ENCODE measurements around the gene MARCHF6.
"Not testable (repeated sequence)": the region's sequence is repeated elsewhere in the genome, so short reads cannot be mapped to it uniquely, and the experiment has no call there.

MARCHF6 gene

DNA sequence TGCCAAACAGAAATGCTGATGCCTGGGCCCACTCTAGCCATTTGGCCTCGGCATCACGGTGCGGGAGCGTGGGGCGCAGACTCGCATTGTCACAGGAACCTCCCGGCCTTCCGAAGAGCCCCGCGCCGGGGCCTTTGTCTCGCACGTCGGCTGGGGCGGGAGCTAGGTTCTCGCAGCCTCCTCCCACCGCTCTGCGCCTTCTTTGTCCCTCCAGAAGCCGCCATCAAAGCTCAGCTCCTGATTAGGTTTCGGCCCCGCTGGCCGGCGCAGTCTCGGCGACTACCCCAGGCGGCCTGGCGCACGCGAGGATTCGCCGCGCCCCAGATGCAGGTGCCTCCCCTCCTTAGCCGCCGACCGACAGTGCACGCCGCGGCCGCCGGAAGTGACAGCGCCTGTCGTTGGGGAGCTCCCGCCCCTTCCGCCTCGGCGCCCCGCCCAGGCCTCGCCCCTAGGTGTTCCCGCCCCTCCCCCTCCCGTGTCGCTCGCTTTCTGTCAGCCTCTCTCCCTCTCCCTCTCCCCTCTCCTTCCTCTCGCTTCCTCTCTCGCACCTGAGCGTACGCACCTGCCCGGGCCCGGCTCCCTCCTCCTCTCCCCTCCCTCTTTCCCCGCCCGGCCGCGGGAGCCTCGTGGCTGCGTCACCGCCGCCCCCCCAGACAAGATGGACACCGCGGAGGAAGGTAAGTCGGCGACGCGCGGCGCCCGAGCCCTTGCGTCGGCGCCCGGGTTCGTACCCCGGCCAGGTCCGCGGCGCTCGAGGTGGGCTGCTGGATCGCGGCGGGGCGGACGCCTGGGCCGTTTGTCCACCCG is at the start of gene MARCHF6:
Gene MARCHF6 (plus strand): TSS at position 455 of the 807 bp plus-strand sequence. CDS start 204 bp downstream, at position 659.
- peak; percentile 92 to 95 (median 94) for DNase-seq (ENCODE audit: low read depth in 4 of 4, low spot score in 1 of 4)

GRCh38 chr5:10303699-10304170 is 49.8 kb upstream of the MARCHF6 start:
- DNase-seq (ENCODE audit: low read depth in 4 of 4, low spot score in 1 of 4) = no peak

DNA sequence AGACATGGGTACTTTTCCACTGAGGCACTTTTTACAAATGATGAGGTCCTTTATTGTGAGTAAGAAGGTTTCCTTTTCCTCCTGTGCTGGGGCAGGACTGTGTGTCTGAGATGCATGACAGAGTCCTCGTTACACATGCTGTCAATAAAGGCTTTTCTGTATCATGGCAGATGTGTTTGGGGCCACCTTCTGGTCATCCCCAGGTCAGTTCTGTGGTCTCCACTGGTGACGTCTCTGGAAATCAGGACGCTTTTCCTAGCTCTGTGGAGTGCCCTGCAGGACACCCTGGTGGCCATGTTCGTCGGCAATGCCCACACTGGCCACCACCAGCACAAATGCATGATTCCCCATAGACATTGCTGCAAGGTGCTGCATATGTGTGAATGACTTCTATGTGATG is 48.6 kb upstream of the MARCHF6 start:
- no peak for DNase-seq (ENCODE audit: low read depth in 4 of 4, low spot score in 1 of 4)

DNA sequence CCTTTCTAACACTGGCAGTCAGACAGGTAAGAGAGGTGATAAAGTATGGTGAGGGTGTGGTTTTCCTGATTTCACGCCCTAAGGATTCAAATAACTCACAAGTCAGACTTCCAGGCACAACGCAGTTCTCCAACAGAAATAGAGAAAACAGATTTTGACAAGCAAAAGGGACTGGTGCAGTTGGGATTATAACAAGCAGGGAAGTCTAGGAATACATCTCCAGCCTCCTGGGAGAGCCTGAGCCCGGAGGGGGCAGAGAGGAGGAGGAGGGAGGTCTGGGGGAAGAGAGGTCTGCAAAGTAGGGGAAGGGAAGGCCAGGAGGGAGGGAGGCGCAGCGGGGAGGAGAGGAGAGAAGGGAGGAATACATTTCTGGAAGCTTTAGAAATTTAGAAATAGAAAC is 47.4 kb upstream of the MARCHF6 start:
- no peak for DNase-seq (ENCODE audit: low read depth in 4 of 4, low spot score in 1 of 4)

DNA sequence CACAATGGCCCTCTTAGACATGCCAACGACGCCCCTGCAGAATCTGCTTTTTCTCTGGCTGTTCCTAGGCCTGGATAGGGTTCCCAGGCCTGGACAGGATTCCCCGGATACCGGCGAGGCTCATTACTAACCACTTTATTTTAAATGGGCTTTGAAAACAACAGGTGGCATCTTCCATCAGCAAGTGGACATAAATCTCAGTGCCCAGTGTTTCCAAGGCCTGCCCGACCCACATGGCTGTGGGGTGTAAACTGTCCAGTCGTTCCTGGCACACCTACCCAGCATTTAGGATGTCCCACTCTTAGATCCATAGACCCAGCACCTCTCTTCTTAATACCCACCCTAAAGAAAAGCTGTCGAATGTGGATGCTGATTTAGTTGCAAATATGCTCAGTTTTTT is 46.7 kb upstream of the MARCHF6 start:
- DNase-seq (ENCODE audit: low read depth in 4 of 4, low spot score in 1 of 4) = no peak

- peak in 2 of 4 experiments; percentile 6 to 17 for DNase-seq (ENCODE audit: low read depth in 4 of 4, low spot score in 1 of 4)
Measured at GRCh38 chr5:10307206-10308148, 46.0 kb upstream of the MARCHF6 start, which contains the start of gene CMBL. CMBL (minus strand) TSS chr5:10307902; CDS start chr5:10290762, 17,140 bp downstream.

DNA sequence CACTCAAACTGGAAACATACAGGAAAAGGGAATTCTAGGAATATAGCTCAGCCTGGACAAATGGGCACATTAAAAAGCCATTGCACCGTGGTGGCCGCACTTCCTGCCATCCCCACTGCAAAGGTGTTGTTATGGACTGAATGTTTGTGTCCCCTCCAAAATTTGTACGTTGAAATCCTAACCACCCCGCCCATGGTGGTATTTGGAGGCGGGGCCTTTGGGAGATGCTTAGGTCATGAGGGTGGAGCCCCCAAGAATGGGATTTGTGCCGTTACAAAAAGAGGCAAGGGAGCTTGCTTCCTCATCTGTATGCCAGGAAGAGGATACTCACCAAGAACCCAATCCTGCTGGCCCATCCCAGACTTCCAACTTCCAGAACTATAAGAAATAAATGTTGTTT is 44.7 kb upstream of the MARCHF6 start:
- DNase-seq (ENCODE audit: low read depth in 4 of 4, low spot score in 1 of 4) = no peak

GRCh38 chr5:10310066-10310779 is 43.3 kb upstream of the MARCHF6 start:
- DNase-seq (ENCODE audit: low read depth in 4 of 4, low spot score in 1 of 4) = no peak

DNA sequence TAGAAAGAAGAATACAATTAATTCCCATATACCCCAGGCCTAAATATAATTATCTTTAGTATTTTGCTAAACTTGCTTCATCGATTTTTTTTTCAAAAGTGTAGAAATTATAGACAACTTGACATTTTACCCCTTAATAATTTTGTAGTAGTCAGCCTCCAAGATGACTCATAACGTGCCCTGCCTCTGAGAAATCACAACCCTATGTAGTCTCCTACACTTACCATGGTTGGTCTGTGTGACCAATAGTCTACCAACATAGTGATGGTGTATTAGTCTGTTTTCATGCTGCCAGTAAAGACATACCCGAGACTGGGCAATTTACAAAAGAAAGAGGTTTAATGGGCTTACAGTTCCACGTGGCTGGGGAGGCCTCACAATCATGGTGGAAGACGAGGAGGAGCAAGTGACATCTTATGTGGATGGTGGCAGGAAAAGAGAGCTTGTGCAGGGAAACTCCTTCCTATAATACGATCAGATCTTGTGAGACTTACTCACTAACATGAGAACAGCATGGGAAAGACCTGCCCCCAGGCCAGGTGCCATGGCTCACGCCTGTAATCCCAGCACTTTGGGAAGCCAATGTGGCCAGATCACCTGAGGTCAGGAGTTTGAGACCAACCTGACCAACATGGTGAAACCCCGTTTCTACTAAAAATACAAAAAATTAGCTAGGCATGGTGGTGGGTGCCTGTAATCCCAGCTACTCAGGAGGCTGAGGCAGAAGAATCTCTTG is 42.5 kb upstream of the MARCHF6 start:
- not testable (repeated sequence) for DNase-seq (ENCODE audit: low read depth in 4 of 4, low spot score in 1 of 4)

- DNase-seq (ENCODE audit: low read depth in 4 of 4, low spot score in 1 of 4) = no peak
Measured at GRCh38 chr5:10311595-10312425, 41.7 kb upstream of the MARCHF6 start.

GRCh38 chr5:10315201-10315600 is 38.3 kb upstream of the MARCHF6 start:
- DNase-seq (ENCODE audit: low read depth in 4 of 4, low spot score in 1 of 4) = no peak

DNA sequence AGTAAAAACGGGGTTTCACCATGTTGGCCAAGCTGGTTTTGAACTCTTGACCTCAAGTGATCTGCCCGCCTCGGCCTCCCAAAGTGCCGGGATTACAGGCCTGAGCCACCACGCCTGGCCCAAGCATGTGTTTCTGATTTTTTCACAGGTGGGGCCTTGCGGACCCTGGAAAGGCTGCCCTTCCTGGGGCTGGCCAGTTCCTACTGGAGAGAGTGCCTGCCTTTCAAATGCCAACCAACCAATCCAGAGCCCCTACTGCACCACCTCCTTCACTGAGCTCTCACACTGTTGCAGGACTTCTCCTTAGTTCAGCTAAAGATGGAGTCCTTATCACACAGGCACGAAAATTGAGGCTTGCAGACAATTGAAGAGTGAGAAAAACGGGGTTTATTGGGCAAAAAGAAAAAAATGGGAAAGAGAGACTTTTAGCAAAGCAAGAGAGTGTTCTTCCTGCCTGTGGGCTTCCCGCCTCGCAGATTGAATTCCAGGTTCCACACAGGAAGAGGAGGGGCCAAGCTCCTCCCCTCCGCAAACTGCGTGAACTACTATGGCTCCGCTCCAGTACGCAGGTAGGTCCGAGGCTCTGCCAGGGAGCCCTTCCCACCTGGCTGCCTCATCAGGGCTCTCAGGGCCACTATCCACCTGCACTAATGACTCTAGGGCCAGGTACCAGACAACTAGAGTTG is 37.5 kb upstream of the MARCHF6 start:
- DNase-seq (ENCODE audit: low read depth in 4 of 4, low spot score in 1 of 4) = no peak

- DNase-seq (ENCODE audit: low read depth in 4 of 4, low spot score in 1 of 4) = no peak
Measured at GRCh38 chr5:10317825-10318682, 35.4 kb upstream of the MARCHF6 start.

DNA sequence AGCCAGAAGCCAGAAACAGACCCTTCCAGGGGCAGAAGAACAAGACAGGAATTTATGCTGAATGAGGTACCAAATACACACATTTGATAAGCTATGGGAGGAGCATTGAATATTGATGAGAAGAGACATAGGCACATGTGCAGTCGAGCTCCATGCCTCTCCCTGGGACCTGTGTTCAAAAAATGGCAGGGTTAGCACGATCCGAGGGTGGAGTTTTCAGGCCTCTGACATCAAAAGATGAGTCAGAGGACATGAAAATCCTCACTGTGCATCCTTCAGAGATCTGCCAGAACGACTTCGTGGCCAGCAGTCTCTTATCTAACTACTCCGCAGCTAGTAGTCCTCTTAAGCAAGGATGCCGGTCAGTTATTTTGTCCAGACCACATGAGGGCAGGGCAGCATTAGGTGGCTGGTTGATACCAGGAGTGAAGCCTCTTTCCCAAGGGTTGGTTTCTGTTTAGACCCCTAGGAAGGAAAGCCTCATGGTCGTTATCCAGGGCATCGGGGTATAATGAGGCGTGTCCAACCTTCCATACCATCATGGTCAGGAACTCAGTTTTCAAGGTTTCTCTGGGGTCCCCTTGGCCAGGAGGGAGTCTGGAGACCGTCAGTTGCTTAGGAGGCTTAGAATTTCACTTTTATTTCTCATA is 34.2 kb upstream of the MARCHF6 start:
- no peak for DNase-seq (ENCODE audit: low read depth in 4 of 4, low spot score in 1 of 4)

DNA sequence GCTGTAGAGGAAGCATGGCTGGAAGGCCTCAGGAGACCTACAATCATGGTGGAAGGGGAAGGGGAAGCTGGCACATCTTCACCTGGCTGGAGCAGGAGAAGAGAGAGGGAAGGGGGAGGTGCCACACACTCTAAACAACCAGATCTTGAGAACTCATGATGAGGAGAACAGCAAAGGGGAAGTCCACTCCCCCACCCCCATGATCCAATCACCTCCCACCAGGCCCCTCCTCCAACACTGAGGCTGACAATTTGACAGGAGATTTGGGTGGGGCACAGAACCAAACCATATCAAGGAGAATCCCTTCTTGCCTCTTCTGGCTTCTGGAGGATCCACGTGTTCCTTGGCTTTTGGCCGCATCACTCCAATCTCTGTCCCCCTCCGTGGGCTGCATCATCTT is 32.7 kb upstream of the MARCHF6 start:
- no peak for DNase-seq (ENCODE audit: low read depth in 4 of 4, low spot score in 1 of 4)

DNA sequence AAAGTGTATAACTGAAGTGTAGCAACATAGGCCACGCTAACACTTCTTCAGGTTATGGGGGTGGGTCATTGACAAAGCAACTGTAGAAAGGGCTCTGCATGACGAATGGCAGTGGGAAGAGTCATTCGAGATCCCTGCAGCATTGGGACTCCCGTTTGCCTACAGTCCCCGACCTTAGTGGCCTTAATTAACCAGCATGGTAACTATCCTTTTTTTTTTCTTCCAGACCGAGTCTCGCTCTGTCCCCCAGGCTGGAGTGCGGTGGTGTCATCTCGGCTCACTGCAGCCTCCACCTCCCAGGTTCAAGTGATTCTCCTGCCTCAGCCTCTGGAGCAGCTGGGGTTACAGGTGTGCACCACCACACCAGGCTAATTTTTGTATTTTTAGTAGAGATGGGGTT is 31.6 kb upstream of the MARCHF6 start:
- DNase-seq (ENCODE audit: low read depth in 4 of 4, low spot score in 1 of 4) = no peak
